ENCODE measurements around the gene RASGRF1.

RASGRF1 gene

GRCh38 chr15:78944202-78944625 lies 146.4 kb downstream of the RASGRF1 start:
- H3K27ac ChIP-seq (ENCODE audit: low read length): no peak overlapping the region
- peaks cover 12% of the 10 kb centered on the region for H3K4me1 ChIP-seq (ENCODE audit: low read length)
- TF ChIP-seq EZH2phosphoT487 (IDR thresholded peaks at IDR 0.05; ENCODE audit: low read length): no peak
- no peak for TF ChIP-seq CTCF (IDR thresholded peaks at IDR 0.05; ENCODE audit: low read length)
- no peak for TF ChIP-seq EZH2 (optimal IDR thresholded peaks at IDR 0.05; ENCODE audit: low read depth, low read length)
- peak overlapping the region; percentile 100 for H3K4me2 ChIP-seq (ENCODE audit: low read depth, low read length)
- H3K9ac ChIP-seq (ENCODE audit: low read length): peak overlapping the region; percentile 37; the same call in 1 of the 2 replicates
- H3K27me3 ChIP-seq (replicated peaks; ENCODE audit: insufficient read depth, low read length): peaks cover 10% of the 10 kb centered on the region
- no peaks in the 10 kb centered on the region for H3K36me3 ChIP-seq (replicated peaks; ENCODE audit: insufficient read depth, low read length)
- peak overlapping the region; percentile 72 for H3K4me3 ChIP-seq (ENCODE audit: low read length)
- H3K9me2 ChIP-seq (replicated peaks; ENCODE audit: insufficient read depth, low read length): no peaks in the 10 kb centered on the region
- no peaks in the 10 kb centered on the region for H3K79me2 ChIP-seq (ENCODE audit: low read length)
- peaks cover 5% of the 10 kb centered on the region; the same call in 1 of the 2 replicates for H3F3A ChIP-seq (ENCODE audit: insufficient read depth, low read length)
- no peaks in the 10 kb centered on the region for H3K9me3 ChIP-seq (replicated peaks; ENCODE audit: insufficient read depth, low read length)
- no peak for DNase-seq
- H4K20me1 ChIP-seq (ENCODE audit: insufficient read depth, low read length): no peaks in the 10 kb centered on the region
- peak overlapping the region; percentile 91 for H2AFZ ChIP-seq (ENCODE audit: low read length)

- peaks cover 16% of the 10 kb centered on the region for H3K4me1 ChIP-seq (ENCODE audit: low read length)
- no peak for DNase-seq
- H3K4me2 ChIP-seq (ENCODE audit: low read depth, low read length): no peak overlapping the region
- no peaks in the 10 kb centered on the region for H3K79me2 ChIP-seq (ENCODE audit: low read length)
- no peak overlapping the region for H3K9ac ChIP-seq (ENCODE audit: low read length)
- H3K9me3 ChIP-seq (replicated peaks; ENCODE audit: insufficient read depth, low read length): no peaks in the 10 kb centered on the region
- H3K27ac ChIP-seq (ENCODE audit: low read length): no peak overlapping the region
- no peak overlapping the region for H3K4me3 ChIP-seq (ENCODE audit: low read length)
- peaks cover 10% of the 10 kb centered on the region; the same call in 1 of the 2 replicates for H3F3A ChIP-seq (ENCODE audit: insufficient read depth, low read length)
- H2AFZ ChIP-seq (ENCODE audit: low read length): no peak overlapping the region
- H3K9me2 ChIP-seq (replicated peaks; ENCODE audit: insufficient read depth, low read length): no peaks in the 10 kb centered on the region
- TF ChIP-seq EZH2phosphoT487 (IDR thresholded peaks at IDR 0.05; ENCODE audit: low read length) (no peak), EZH2 (optimal IDR thresholded peaks at IDR 0.05; ENCODE audit: low read depth, low read length) (no peak), CTCF (IDR thresholded peaks at IDR 0.05; ENCODE audit: low read length) (no peak)
- H4K20me1 ChIP-seq (ENCODE audit: insufficient read depth, low read length): no peaks in the 10 kb centered on the region
- no peaks in the 10 kb centered on the region for H3K36me3 ChIP-seq (replicated peaks; ENCODE audit: insufficient read depth, low read length)
- peaks cover 10% of the 10 kb centered on the region for H3K27me3 ChIP-seq (replicated peaks; ENCODE audit: insufficient read depth, low read length)
Observed at GRCh38 chr15:78943692-78944091, 146.9 kb downstream of the RASGRF1 start.

GRCh38 chr15:78942741-78943140 lies 147.8 kb downstream of the RASGRF1 start:
- no peaks in the 10 kb centered on the region for H3K79me2 ChIP-seq (ENCODE audit: low read length)
- H3K9me3 ChIP-seq (replicated peaks; ENCODE audit: insufficient read depth, low read length): no peaks in the 10 kb centered on the region
- H3K27me3 ChIP-seq (replicated peaks; ENCODE audit: insufficient read depth, low read length): peaks cover 10% of the 10 kb centered on the region
- no peaks in the 10 kb centered on the region for H4K20me1 ChIP-seq (ENCODE audit: insufficient read depth, low read length)
- H3K4me1 ChIP-seq (ENCODE audit: low read length): peaks cover 16% of the 10 kb centered on the region
- no peaks in the 10 kb centered on the region for H3K36me3 ChIP-seq (replicated peaks; ENCODE audit: insufficient read depth, low read length)
- H3K9me2 ChIP-seq (replicated peaks; ENCODE audit: insufficient read depth, low read length): no peaks in the 10 kb centered on the region
- H3K4me3 ChIP-seq (ENCODE audit: low read length): no peak overlapping the region
- no peak overlapping the region for H3K27ac ChIP-seq (ENCODE audit: low read length)
- no peak for TF ChIP-seq EZH2 (optimal IDR thresholded peaks at IDR 0.05; ENCODE audit: low read depth, low read length)
- TF ChIP-seq CTCF (IDR thresholded peaks at IDR 0.05; ENCODE audit: low read length): no peak
- no peak for TF ChIP-seq EZH2phosphoT487 (IDR thresholded peaks at IDR 0.05; ENCODE audit: low read length)
- H3F3A ChIP-seq (ENCODE audit: insufficient read depth, low read length): peaks cover 10% of the 10 kb centered on the region; the same call in 1 of the 2 replicates
- no peak overlapping the region for H3K4me2 ChIP-seq (ENCODE audit: low read depth, low read length)
- no peak for DNase-seq
- H3K9ac ChIP-seq (ENCODE audit: low read length): no peak overlapping the region
- no peak overlapping the region for H2AFZ ChIP-seq (ENCODE audit: low read length)

Data from MM.1S (cell line).